Activated CD8-positive, alpha-beta T cell treated with anti-CD3 and anti-CD28 coated beads for 36 hours (primary cell): ENCODE results near the gene YEATS4. TPM values are rescaled to one million over a fixed set of nuclear protein-coding genes. Genes with fewer than 3 reads are reported as not detected.
A peak's percentile ranks its signal among the peaks of the same experiment; 100 is the strongest.

Source experiments
- ATAC-seq: fragments of 200-7000 bp; cut with Tn5 transposase; one replicate; pipeline ENCODE4 v1.10.0; 2021; ENCODE audit warnings: mild to moderate bottlenecking, moderate library complexity
- CTCF ChIA-PET: fragments of 350-600 bp; sonication (Branson Sonifier 250); formaldehyde crosslinking; loops from one replicate; lab custom pipeline; 2021; ENCODE audit warnings: antibody characterized with exemption; lab: Charles Lee
- POLR2A ChIA-PET: fragments of 350-600 bp; sonication (Branson Sonifier 250); formaldehyde crosslinking; loops from one replicate; lab custom pipeline; 2021; ENCODE audit warnings: antibody characterized with exemption; lab: Charles Lee
- DNase-seq: peaks from one replicate; pipeline ENCODE4 v3.0.0-alpha.2; 2020
- H3K27ac Mint-ChIP-seq: one replicate; pipeline ENCODE4 v1.8.0; 2021; ENCODE audit warnings: mild to moderate bottlenecking, mixed read lengths
- H3K27me3 Mint-ChIP-seq: one replicate; pipeline ENCODE4 v1.8.0; 2021; ENCODE audit warnings: mixed read lengths
- H3K36me3 Mint-ChIP-seq: one replicate; pipeline ENCODE4 v1.8.0; 2021; ENCODE audit warnings: low read depth, mixed read lengths
- H3K4me1 Mint-ChIP-seq: one replicate; pipeline ENCODE4 v1.8.0; 2021; ENCODE audit warnings: low read depth, mixed read lengths
- H3K4me3 Mint-ChIP-seq: one replicate; pipeline ENCODE4 v1.8.0; 2021; ENCODE audit warnings: mild to moderate bottlenecking, moderate library complexity, mixed read lengths
- H3K9me3 Mint-ChIP-seq: one replicate; pipeline ENCODE4 v1.8.0; 2021; ENCODE audit warnings: mixed read lengths
- CTCF ChIP-seq: fragments of 200-600 bp; IDR thresholded peaks from one replicate; pipeline ENCODE4 v1.8.0; 2022; ENCODE audit warnings: antibody characterized with exemption, mild to moderate bottlenecking
- intact Hi-C: fragments of 100-400 bp; cut with micrococcal nuclease; formaldehyde crosslinking; loops from one replicate; pipeline ENCODE4 v1.10.0; 2022
- total RNA-seq, 2 experiments: library from RNA; stranded (reverse); gene quantifications; one replicate each; pipeline ENCODE4 v1.2.3, GENCODE V29; 2021

Gene YEATS4
- total RNA-seq, 2 experiments from 2014 or later = 54.0 to 60.9 TPM

DNA sequence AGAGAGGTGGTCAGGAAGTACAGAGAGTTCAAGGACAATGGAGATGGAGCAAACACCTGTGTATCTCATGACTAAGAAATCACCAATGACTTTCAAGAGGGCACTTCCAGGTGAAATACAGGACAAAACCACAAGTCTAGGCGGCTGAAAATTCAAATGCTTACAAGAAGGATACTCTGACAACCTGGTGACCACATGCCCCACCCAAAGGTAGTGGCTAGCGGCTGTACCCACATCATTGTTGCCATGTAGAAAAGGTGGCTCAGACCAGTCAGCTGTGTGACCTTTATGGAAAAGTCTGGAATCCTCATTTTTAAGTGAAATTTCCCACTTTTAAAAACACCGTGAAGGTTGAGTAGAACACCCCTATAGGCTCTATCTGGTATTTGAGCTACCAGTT lies 62.0 kb downstream of the YEATS4 start:
- Mint-ChIP-seq H3K4me1 (no peaks in the 10 kb centered on the region), H3K36me3 (no peaks in the 10 kb centered on the region), H3K27me3 (no peaks in the 10 kb centered on the region), H3K4me3 (no peak overlapping the region), H3K27ac (no peak overlapping the region), H3K9me3 (no peaks in the 10 kb centered on the region)
- ATAC-seq = no peak
- no peak for TF ChIP-seq CTCF
- ChIA-PET CTCF (interaction anchor here (1.1 kb wide), 1 partner anchor 9 kb away, joined by 3 read pairs; no protein-coding TSS in a partner anchor), POLR2A (no interaction called here)
- no peak for DNase-seq
- intact Hi-C loops = no loop called here

GRCh38 chr12:69423037-69423905 lies 63.7 kb downstream of the YEATS4 start:
- intact Hi-C loops = no loop called here
- H3K27ac Mint-ChIP-seq = no peak overlapping the region
- H3K9me3 Mint-ChIP-seq = no peaks in the 10 kb centered on the region
- H3K36me3 Mint-ChIP-seq = no peaks in the 10 kb centered on the region
- ATAC-seq = no peak
- TF ChIP-seq CTCF = no peak
- DNase-seq = no peak
- ChIA-PET POLR2A (no interaction called here), CTCF (no interaction called here)
- H3K4me1 Mint-ChIP-seq = no peaks in the 10 kb centered on the region
- H3K27me3 Mint-ChIP-seq = no peaks in the 10 kb centered on the region
- H3K4me3 Mint-ChIP-seq = no peak overlapping the region

DNA sequence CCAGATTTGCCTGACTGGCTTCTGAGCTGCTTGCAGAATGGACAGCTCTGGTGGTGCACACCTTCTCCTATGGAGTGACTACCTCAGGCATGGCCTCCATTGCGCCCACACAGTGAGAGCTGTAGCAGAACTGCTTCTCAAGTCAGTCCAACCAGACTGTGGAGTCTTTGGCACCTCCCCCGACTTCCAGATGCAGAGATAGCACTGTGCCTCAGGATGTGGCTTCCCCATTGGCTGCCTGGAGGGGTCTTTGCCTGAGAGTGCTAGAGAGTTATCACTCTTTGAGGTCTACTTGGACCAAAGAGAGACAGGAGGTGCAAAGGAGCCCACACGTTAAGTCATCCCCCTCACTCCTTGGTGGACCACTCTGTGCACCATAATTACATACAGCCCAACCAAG lies 65.9 kb downstream of the YEATS4 start:
- ChIA-PET CTCF (no interaction called here), POLR2A (no interaction called here)
- no peaks in the 10 kb centered on the region for H3K27me3 Mint-ChIP-seq
- ATAC-seq (no peak), DNase-seq (peak; percentile 3)
- no peaks in the 10 kb centered on the region for H3K36me3 Mint-ChIP-seq
- intact Hi-C loops = no loop called here
- no peak overlapping the region for H3K4me3 Mint-ChIP-seq
- H3K27ac Mint-ChIP-seq = no peak overlapping the region
- no peaks in the 10 kb centered on the region for H3K4me1 Mint-ChIP-seq
- H3K9me3 Mint-ChIP-seq = no peaks in the 10 kb centered on the region
- no peak for TF ChIP-seq CTCF

GRCh38 chr12:69428351-69429073 lies 69.0 kb downstream of the YEATS4 start:
- H3K36me3 Mint-ChIP-seq = no peaks in the 10 kb centered on the region
- DNase-seq = no peak
- POLR2A ChIA-PET = interaction anchor here (0.6 kb wide), 1 partner anchor 67 kb away, joined by 3 read pairs; no protein-coding TSS in a partner anchor

More at GRCh38 chr12:69428351-69429073, 69.0 kb downstream of the YEATS4 start:
- ATAC-seq = no peak
- no peak for TF ChIP-seq CTCF
- Mint-ChIP-seq H3K4me1 (no peaks in the 10 kb centered on the region), H3K9me3 (no peaks in the 10 kb centered on the region), H3K27ac (no peak overlapping the region), H3K4me3 (no peak overlapping the region), H3K27me3 (no peaks in the 10 kb centered on the region)
- intact Hi-C loops = no loop called here
- CTCF ChIA-PET = interaction anchor here (1.7 kb wide), 1 partner anchor 137 kb away, joined by 5 read pairs; no protein-coding TSS in a partner anchor
